ENCODE data around the gene RELN.

DNA sequence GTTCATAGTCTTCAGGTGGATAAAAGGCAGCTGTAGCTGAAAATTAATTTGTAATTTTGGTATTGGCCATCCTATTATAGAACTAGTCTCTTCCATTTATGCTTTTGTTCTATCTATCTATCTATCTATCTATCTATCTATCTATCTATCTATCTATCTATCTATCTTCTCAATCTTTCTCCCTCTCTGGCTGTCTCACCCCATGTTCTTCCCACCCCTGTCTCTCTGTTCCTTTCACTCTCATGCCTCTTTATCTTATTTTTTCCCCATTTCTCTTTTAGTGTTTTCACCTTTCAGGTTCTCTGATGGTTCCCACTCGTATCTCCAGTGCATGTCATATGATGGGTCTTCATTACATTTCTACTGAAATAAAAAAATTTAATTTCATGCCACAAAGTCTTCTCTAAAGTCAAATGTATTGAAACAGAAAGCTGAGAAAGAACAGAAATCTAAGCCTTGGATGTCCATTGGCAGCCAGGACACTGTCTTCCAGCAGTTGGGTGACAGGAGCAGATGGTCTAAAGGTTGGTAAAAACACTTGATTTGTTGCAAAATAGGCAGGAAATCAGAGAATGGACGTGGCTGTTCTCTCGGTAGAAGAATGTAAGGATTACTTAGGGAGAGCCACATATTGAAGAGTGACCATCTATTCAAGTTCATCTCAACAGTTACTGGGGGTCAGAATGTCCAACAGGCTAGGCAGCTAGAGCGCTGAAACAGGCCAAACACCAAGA is 127.0 kb downstream of the RELN start:
- no peak for TF ChIP-seq POLR2AphosphoS5 (IDR thresholded peaks at IDR 0.05; ENCODE audit: low read depth, low read length)
- no peak for TF ChIP-seq TAF1 (IDR thresholded peaks at IDR 0.05; ENCODE audit: borderline replicate concordance, insufficient read depth, low read length)
- no peak for TF ChIP-seq FOXP2 (optimal IDR thresholded peaks at IDR 0.05; ENCODE audit: borderline replicate concordance, extremely low read depth, extremely low read length, insufficient read depth)
- no peak for TF ChIP-seq REST (IDR thresholded peaks at IDR 0.05; ENCODE audit: insufficient read depth in 1 of 2, low read depth in 2 of 2, low read length in 2 of 2)

Data from PFSK-1 (cell line).